ENCODE results near the gene FCSK.

DNA sequence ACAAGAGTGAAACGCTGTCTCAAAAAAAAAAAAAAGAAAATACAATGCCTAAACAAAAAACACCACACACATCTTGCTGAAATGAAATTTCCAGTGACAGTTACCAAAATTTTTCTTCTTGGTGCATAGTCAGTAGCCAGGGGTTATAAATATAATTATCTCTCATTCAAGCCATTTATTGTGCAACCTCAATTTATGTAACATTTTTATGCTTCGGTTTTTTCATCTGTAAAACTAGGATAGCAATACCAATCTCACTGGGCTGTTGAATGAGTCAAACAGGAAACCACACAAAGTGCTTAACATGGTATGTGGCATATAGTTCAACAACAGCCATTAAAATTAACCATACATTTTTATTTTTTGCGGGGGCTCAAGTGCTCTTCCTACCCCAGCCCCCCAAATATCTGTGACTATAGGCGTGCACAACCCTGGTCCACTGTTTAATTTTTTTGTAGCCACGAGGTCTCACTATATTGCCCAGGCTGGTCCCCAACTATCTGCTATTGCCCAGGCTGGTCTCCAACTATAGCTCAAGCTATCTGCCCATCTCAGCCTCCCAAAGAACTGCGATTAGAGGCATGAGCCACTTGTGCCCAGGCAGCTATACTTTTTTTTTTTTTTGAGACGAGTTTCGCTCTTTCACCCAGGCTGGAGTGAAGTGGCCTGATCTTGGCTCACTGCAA, 66.4 kb downstream of the FCSK start:
- TF ChIP-seq, protein P1, sequence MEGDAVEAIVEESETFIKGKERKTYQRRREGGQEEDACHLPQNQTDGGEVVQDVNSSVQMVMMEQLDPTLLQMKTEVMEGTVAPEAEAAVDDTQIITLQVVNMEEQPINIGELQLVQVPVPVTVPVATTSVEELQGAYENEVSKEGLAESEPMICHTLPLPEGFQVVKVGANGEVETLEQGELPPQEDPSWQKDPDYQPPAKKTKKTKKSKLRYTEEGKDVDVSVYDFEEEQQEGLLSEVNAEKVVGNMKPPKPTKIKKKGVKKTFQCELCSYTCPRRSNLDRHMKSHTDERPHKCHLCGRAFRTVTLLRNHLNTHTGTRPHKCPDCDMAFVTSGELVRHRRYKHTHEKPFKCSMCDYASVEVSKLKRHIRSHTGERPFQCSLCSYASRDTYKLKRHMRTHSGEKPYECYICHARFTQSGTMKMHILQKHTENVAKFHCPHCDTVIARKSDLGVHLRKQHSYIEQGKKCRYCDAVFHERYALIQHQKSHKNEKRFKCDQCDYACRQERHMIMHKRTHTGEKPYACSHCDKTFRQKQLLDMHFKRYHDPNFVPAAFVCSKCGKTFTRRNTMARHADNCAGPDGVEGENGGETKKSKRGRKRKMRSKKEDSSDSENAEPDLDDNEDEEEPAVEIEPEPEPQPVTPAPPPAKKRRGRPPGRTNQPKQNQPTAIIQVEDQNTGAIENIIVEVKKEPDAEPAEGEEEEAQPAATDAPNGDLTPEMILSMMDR (IDR thresholded peaks at IDR 0.05), result no peak
- no peak for TF ChIP-seq POLR2A (IDR thresholded peaks at IDR 0.05)
